ENCODE measurements around the gene NCBP3.

DNA sequence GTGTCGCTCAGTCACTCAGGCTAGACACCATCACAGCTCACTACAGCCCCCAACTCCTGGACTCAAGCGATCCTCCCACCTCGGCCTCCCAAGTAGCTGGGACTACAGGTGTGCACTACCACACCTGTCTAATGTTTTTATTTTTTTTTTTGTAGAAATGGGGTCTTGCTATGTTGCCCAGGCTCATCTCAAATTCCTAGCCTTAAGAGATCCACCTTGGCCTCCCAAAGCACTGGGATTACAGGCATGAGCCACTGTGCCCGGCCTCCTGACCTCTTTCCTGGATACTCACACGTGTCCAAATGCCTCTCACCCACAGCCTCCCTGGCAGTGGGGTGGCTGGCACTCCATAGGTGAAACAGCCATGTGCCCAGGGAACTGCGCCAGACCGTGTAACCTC is 29.3 kb upstream of the NCBP3 start:
- TF ChIP-seq, protein P1, sequence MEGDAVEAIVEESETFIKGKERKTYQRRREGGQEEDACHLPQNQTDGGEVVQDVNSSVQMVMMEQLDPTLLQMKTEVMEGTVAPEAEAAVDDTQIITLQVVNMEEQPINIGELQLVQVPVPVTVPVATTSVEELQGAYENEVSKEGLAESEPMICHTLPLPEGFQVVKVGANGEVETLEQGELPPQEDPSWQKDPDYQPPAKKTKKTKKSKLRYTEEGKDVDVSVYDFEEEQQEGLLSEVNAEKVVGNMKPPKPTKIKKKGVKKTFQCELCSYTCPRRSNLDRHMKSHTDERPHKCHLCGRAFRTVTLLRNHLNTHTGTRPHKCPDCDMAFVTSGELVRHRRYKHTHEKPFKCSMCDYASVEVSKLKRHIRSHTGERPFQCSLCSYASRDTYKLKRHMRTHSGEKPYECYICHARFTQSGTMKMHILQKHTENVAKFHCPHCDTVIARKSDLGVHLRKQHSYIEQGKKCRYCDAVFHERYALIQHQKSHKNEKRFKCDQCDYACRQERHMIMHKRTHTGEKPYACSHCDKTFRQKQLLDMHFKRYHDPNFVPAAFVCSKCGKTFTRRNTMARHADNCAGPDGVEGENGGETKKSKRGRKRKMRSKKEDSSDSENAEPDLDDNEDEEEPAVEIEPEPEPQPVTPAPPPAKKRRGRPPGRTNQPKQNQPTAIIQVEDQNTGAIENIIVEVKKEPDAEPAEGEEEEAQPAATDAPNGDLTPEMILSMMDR (IDR thresholded peaks at IDR 0.05 in 4 of 5, conservative IDR thresholded peaks at IDR 0.05 in 1 of 5), result no peak
- no peak for TF ChIP-seq POLR2A (IDR thresholded peaks at IDR 0.05)

Measured in gastrocnemius medialis (tissue), 4 donors.